GM21515 (cell line): ENCODE measurements around the gene INS.

Experiments used
- ATAC-seq: cut with Tn5 transposase; IDR thresholded peaks from one replicate; pipeline ENCODE4 v1.9.1; 2021; ENCODE audit not compliant: unreplicated experiment

Gene INS

GRCh38 chr11:2167141-2168045, 6.4 kb upstream of the INS start:
- ATAC-seq, result no peak

- no peak for ATAC-seq
These were observed 5.3 kb upstream of the INS start for GRCh38 chr11:2166091-2166851.

DNA sequence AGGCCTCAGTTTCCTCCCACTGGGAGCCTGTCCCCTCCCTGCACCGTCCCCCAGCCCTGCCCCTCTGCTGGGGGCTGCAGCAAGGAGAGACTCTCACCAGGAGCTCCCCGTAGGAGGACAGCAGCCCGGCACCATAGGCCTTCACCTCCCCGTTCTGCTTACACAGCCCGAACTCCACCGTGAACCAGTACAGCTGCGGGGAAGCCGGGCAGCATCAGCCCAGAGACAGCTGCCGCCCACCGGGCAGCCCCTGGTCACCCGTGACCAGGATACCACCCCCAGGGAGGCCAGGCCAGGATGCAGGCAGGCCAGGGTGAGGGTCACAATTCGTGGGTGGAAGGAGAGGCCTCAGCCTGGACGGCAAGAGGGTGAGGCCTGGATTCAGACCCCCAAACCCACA, 4.6 kb upstream of the INS start:
- ATAC-seq, result no peak

DNA sequence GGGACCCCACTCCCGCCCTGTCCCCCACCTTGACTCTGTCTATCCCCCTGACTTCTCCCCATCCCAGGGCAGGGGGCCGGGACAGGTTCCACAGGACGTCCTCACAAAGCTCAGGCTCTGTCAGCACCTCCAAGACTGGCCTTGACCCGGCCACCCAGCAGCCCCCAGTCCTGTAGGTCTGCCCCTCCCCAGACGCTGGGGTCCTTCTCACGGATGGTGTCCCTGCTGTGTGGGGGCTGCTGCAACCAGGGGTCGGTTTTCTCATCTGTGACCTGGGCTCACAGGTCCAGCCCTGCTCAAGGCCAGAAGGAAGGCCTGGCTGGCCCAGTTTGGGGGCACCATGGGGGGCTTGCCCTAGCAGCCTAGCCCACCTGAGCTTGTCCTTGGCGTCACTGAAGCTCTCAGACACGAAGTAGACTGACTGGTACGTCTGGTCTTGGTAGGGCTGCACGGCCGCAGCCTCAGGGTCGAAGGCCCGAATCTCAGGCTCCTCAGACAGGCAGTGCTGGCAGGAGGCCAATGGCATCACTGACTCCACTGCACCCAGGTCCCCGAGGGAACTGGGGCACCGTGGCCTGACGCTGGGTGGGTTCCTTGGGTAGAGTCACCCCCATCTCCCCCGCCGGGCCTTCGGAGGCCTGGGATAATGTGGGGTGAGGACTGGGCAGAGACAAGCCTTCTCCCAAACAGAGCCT, 4.0 kb upstream of the INS start:
- no peak for ATAC-seq

- ATAC-seq, result no peak
These were observed 3.1 kb upstream of the INS start for GRCh38 chr11:2164081-2164480.

DNA sequence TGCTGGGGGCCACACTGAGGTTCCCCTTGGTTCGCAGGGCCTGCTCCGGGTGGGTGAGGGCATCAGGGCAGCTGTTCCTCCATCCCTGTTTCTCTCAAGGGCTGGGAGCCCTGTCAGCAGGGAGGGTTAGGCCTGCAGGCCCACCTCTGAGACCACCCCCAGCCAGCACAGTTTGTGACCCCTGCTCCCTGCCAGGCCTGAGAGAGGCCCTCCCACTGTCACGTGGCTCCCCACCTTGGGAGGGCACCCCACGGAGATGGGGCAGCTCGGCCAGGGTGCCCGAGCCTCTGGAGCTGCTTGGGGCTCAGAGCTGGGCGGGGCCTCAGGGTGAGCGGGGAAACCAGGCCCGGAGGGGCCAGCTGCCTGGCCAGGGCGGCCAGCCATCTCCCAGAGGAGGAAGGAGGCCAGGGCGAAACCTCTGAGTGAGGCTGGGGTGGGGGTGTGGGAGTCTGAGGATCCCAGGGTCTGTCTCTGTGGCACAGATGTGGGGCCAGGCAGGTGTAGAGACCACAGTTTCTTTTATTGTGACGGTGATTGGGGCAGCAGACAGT, 2.5 kb upstream of the INS start:
- ATAC-seq, result no peak

DNA sequence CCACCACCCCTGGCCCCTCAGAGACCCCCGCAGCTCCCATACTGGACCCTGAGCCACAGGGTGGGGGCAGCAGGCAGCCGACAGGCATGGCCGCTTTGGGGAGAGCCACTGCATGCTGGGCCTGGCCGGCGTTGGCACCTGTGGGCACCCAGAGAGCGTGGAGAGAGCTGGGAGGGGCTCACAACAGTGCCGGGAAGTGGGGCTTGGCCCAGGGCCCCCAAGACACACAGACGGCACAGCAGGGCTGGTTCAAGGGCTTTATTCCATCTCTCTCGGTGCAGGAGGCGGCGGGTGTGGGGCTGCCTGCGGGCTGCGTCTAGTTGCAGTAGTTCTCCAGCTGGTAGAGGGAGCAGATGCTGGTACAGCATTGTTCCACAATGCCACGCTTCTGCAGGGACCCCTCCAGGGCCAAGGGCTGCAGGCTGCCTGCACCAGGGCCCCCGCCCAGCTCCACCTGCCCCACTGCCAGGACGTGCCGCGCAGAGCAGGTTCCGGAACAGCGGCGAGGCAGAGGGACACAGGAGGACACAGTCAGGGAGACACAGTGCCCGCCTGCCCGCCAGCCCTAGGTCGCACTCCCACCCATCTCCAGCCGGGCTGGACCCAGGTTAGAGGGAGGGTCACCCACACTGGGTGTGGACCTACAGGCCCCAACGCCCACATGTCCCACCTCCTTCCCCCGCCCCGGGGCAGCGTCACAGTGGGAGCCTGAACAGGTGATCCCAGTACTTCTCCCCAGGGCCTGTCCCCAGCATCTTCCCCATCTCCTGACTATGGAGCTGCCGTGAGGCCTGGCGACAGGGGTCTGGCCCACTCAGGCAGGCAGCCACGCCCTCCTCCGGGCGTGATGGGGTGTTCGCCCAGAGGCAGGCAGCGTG, 1.2 kb downstream of the INS start:
- ATAC-seq, result no peak

- no peak for ATAC-seq
These were observed 2.0 kb downstream of the INS start for GRCh38 chr11:2158966-2159365.

DNA sequence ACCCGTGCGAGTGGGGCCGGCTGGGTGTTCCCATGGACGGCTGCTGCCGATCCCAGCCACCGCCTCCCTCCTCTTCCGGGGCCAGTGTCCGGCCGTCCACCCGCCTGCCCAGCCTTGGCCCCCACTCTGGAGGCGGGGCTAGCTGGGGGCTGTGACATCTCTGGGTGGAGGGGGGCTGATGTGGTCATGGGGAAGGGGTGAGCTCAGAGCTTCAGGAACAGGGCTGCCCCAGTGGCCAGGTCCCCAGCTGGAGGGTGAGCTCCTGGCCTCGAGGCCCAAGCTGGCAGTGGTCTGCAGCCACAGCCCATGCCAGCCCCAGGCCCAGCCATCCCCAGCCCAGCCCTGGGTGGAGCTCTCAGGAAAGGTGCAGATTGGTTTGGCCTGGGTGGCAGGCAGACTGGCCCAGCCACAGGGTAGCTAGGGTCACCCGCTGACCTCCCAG, 2.7 kb downstream of the INS start:
- ATAC-seq, result no peak

DNA sequence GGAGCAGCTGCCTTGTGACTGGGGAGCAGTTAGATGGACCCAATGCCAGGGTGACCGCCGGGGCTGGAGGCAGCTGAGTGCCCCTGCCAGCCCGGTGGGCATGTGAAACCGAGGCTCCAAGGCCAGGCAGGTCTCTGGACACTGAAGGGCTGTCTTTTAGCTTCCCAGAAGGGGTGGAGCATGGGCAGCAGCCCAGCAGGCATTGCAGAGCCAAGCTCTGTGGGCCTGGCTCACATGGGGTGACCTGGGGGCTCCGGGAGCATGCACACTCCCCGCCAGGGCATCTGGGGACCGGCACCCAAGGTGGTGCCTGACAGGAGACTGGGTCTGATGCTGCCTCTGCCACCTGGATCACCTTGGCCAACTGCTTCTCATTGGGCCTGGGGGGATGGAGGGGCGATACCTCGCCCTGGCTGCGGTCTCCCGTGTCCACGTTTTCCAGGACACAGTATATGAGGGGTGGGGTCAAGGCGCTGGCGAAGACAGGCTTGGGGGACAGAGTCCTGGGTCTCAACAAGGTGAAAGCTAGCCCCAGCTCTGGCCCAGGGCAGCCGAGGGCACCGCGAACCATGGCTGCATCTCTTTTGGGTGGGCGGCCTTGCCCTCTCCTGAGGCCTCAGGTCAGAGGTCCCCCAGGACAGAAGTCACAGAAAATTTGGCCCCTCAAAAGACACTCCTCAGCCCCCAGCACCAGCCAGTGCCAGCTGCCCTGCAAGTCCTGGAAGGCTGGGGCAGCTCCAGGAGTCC, 3.5 kb downstream of the INS start:
- ATAC-seq, result no peak

- ATAC-seq, result no peak
These were observed 4.4 kb downstream of the INS start for GRCh38 chr11:2156416-2157182.

DNA sequence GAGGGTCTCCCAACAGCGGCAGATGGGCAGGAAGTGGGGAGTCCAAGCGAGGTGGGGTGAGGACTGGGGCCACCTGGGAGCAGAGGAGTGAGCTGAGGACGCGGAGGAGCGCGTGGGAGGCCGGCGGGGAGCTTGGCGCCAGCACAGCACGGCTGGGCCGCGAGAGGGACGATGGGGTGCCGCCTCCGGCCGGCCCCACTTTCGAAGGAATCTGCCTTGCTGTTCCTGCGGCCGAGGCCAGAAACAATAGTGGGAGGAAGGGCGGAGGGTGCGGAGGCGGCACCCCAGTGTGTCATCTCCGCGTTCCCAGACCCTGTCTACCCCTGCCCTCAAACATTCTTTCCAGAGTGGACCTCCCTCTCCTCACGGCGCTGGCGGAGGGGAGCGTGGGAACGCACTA, 5.5 kb downstream of the INS start:
- no peak for ATAC-seq

- ATAC-seq, result no peak
These were observed 6.1 kb downstream of the INS start for GRCh38 chr11:2154889-2155288.

DNA sequence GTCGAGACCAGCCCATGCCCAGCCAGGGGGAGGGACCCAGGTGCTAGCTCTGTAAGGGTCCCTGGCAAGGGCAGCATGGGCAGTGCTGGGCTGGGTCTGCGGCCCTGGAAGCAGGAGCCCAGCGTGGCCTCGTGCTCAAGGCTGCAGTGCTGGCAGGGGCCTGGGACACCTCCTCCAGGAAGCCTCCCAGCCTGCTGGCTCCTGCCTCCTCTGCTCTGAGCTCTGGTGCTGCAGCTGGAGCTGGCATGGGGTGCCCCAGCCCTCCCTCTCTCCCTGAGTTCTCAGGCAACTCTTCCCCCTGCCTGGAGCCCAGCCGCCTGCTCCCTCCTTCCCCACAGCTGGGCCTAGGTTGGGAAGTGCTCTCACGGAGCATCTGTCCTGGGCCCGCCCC, 6.8 kb downstream of the INS start:
- ATAC-seq, result no peak

DNA sequence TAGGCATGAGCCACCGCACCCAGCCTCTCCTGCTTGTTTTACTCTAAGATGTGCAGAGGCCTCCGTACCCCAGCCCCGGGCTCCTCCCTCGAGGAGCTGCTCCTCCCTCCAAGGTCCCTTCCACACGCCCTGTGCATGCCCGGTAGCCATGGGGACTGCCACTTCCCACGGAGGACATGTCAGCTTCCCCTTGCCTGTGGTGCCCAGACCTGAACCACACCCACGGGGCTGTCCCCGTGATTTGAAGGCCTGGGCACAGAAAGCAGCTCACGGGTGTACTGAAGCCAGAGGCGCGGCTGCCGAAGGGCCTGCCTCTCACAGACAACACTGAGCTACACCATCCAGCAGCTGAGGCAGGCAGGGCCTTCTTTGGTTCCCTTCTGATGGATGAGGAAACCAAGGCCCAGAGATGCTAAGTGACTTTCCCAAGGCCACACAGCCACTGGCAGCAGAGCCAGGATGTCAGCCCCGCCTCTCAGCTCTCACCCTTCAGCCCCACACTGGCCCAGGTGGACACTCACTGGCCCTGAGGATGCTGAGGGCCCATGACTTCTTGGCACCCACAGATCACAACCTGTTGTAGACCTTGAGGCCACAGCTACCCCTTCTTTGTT, 7.3 kb downstream of the INS start:
- ATAC-seq, result no peak

GRCh38 chr11:2151500-2152257, 9.3 kb downstream of the INS start:
- no peak for ATAC-seq
